Neural cell (in vitro differentiated cells): ENCODE measurements around the gene CD68. TPM values are rescaled to one million over a fixed set of nuclear protein-coding genes. Genes with fewer than 3 reads are reported as not detected.

Experiments
- H2AFZ ChIP-seq: fragments of 200-600, 300-800 bp; sonication (generic), shearing (Covaris generic); 2 replicates; pipeline ENCODE4 v1.6.0; 2014; ENCODE audit warnings: low read depth, mild to moderate bottlenecking, antibody characterized with exemption, low read length, moderate library complexity
- H3F3A ChIP-seq: fragments of 200-600 bp; shearing (Covaris generic); 2 replicates; pipeline ENCODE4 v1.6.1; 2016; ENCODE audit warnings: mild to moderate bottlenecking, moderate library complexity, mixed read lengths, antibody characterized with exemption, low read length; ENCODE audit not compliant: insufficient read depth, poor library complexity, severe bottlenecking
- H3K27ac ChIP-seq: fragments of 200-600, 300-800 bp; sonication (generic), shearing (Covaris generic); 2 replicates; pipeline ENCODE4 v1.5.1; 2014; ENCODE audit warnings: mild to moderate bottlenecking, low read length, moderate library complexity
- H3K27me3 ChIP-seq: fragments of 300-800, 200-600 bp; sonication (generic), shearing (Covaris generic); 2 replicates; pipeline ENCODE4 v1.6.0; 2014; ENCODE audit warnings: mild to moderate bottlenecking, low read depth, low read length, moderate library complexity; ENCODE audit not compliant: insufficient read depth
- H3K36me3 ChIP-seq: fragments of 300-800, 200-600 bp; sonication (generic), shearing (Covaris generic); 2 replicates; pipeline ENCODE4 v1.5.1; 2014; ENCODE audit warnings: mild to moderate bottlenecking, antibody characterized with exemption, low read length, moderate library complexity; ENCODE audit not compliant: insufficient read depth
- H3K4me2 ChIP-seq: fragments of 300-800, 200-600 bp; sonication (generic), shearing (Covaris generic); 2 replicates; pipeline ENCODE4 v1.6.0; 2014; ENCODE audit warnings: mild to moderate bottlenecking, low read length
- H3K4me3 ChIP-seq: fragments of 300-800, 200-600 bp; sonication (generic), shearing (Covaris generic); 2 replicates; pipeline ENCODE4 v1.5.1; 2014; ENCODE audit warnings: mild to moderate bottlenecking, low read length, moderate library complexity
- H3K79me2 ChIP-seq: fragments of 200-600 bp; shearing (Covaris generic); replicated peaks from 2 replicates; pipeline ENCODE4 v1.6.0; 2014; ENCODE audit warnings: mild to moderate bottlenecking, low read length, moderate library complexity; ENCODE audit not compliant: insufficient read depth
- H3K9ac ChIP-seq: fragments of 300-800, 200-600 bp; sonication (generic), shearing (Covaris generic); 2 replicates; pipeline ENCODE4 v1.6.1; 2016; ENCODE audit warnings: mild to moderate bottlenecking, low read length, mixed read lengths
- H3K9me2 ChIP-seq: fragments of 200-600 bp; shearing (Covaris generic); 2 replicates; pipeline ENCODE4 v1.6.1; 2016; ENCODE audit warnings: mild to moderate bottlenecking, low read length, mixed read lengths; ENCODE audit not compliant: insufficient read depth
- H3K9me3 ChIP-seq: fragments of 200-600, 300-800 bp; sonication (generic), shearing (Covaris generic); 2 replicates; pipeline ENCODE4 v1.6.1; 2016; ENCODE audit warnings: mild to moderate bottlenecking, mixed run types, low read length, moderate library complexity, mixed read lengths
- H4K20me1 ChIP-seq: fragments of 200-600 bp; shearing (Covaris generic); 2 replicates; pipeline ENCODE4 v1.6.1; 2016; ENCODE audit warnings: mild to moderate bottlenecking, mixed run types; ENCODE audit not compliant: insufficient read depth
- CTCF ChIP-seq: fragments of 450-650 bp; IDR thresholded peaks from 2 replicates; pipeline ENCODE4 v1.5.1; 2014; ENCODE audit warnings: antibody characterized with exemption, mild to moderate bottlenecking, moderate library complexity; ENCODE audit not compliant: poor library complexity, severe bottlenecking
- EP300 ChIP-seq: fragments of 450-650 bp; conservative IDR thresholded peaks from 2 replicates; pipeline ENCODE4 v1.6.1; 2014; ENCODE audit warnings: antibody characterized with exemption, mild to moderate bottlenecking, moderate library complexity; ENCODE audit not compliant: poor library complexity, severe bottlenecking
- EZH2 ChIP-seq: fragments of 200-600, 300-800 bp; shearing (Covaris generic), sonication (generic); IDR thresholded peaks from 2 replicates; pipeline ENCODE4 v1.6.1; 2014; ENCODE audit warnings: antibody characterized with exemption, low read length, borderline replicate concordance, mild to moderate bottlenecking; ENCODE audit not compliant: insufficient read depth, poor library complexity, severe bottlenecking
- MXI1 ChIP-seq: fragments of 450-650 bp; conservative IDR thresholded peaks from 2 replicates; pipeline ENCODE4 v1.6.1; 2014; ENCODE audit warnings: antibody characterized with exemption, mild to moderate bottlenecking; ENCODE audit not compliant: poor library complexity, severe bottlenecking
- POLR2AphosphoS5 ChIP-seq: IDR thresholded peaks from 2 replicates; pipeline ENCODE4 v1.6.1; 2012
- RAD21 ChIP-seq: fragments of 450-650 bp; conservative IDR thresholded peaks from 2 replicates; pipeline ENCODE4 v1.6.1; 2014; ENCODE audit warnings: antibody characterized with exemption, mild to moderate bottlenecking, moderate library complexity
- REST ChIP-seq: IDR thresholded peaks from 2 replicates; pipeline ENCODE4 v1.6.1; 2012; ENCODE audit warnings: borderline replicate concordance
- SMC3 ChIP-seq: fragments of 450-650 bp; conservative IDR thresholded peaks from 2 replicates; pipeline ENCODE4 v1.6.1; 2014; ENCODE audit warnings: antibody characterized with exemption, mild to moderate bottlenecking, moderate library complexity; ENCODE audit not compliant: poor library complexity
- TAF1 ChIP-seq: IDR thresholded peaks from 2 replicates; pipeline ENCODE4 v1.6.1; 2012; ENCODE audit warnings: low read depth
- polyA plus RNA-seq: library from polyadenylated mRNA; depleted of rRNA; stranded (reverse); fragments of >200 nt; gene quantifications from 2 replicates; pipeline ENCODE4 v1.2.3, GENCODE V29; 2014

The CD68 gene
- polyA plus RNA-seq, 1 donor from 2014 or later, result not detected

- Histone ChIP-seq H3F3A (no peaks in the 10 kb centered on the region), H3K9me3 (no peaks in the 10 kb centered on the region), H3K36me3 (no peaks in the 10 kb centered on the region), H3K4me2 (peak overlapping the region; percentile 81), H3K27me3 (no peaks in the 10 kb centered on the region), H4K20me1 (no peaks in the 10 kb centered on the region), H3K9me2 (no peaks in the 10 kb centered on the region), H3K27ac (peak overlapping the region; percentile 92), H3K4me3 (peak overlapping the region; percentile 90), H3K79me2 (peaks cover 18% of the 10 kb centered on the region), H3K9ac (peak overlapping the region; percentile 89), H2AFZ (peak overlapping the region; percentile 79)
- TF ChIP-seq RAD21 (peak; percentile 89), TAF1 (no peak), CTCF (peak; percentile 91), EP300 (no peak), EZH2 (no peak), REST (no peak), MXI1 (no peak), SMC3 (peak; percentile 83), POLR2AphosphoS5 (peak; percentile 5)
Measured at GRCh38 chr17:7561028-7561575, 18.3 kb upstream of the CD68 start.

GRCh38 chr17:7561589-7562207 lies 17.7 kb upstream of the CD68 start, which contains the start of gene SENP3:
SENP3 (plus strand) TSS chr17:7561919; CDS start chr17:7563077, 1,158 bp downstream.
- H2AFZ ChIP-seq, result peak within 1 kb of the TSS; percentile 79

More at GRCh38 chr17:7561589-7562207, 17.7 kb upstream of the CD68 start, which contains the start of gene SENP3:
- Histone ChIP-seq H3K4me2 (peak within 1 kb of the TSS; percentile 100), H3K9me3 (no peaks in the 10 kb centered on the region), H3K9me2 (no peaks in the 10 kb centered on the region), H3K27ac (peak within 1 kb of the TSS; percentile 92), H3K79me2 (peaks cover 18% of the 10 kb centered on the region), H4K20me1 (no peaks in the 10 kb centered on the region), H3K4me3 (peak within 1 kb of the TSS; percentile 90), H3K27me3 (no peaks in the 10 kb centered on the region), H3K9ac (peak within 1 kb of the TSS; percentile 89), H3K36me3 (no peaks in the 10 kb centered on the region), H3F3A (no peaks in the 10 kb centered on the region)
- peak; percentile 89 for TF ChIP-seq MXI1
- TF ChIP-seq REST, result peak; percentile 57
- TF ChIP-seq POLR2AphosphoS5, result peak; percentile 90
- TF ChIP-seq CTCF, result no peak
- no peak for TF ChIP-seq TAF1
- TF ChIP-seq EP300, result peak; percentile 18
